Activated T-cell treated with anti-CD3 and anti-CD28 coated beads, Interleukin-2, amount 50 U/mL, for 4 hours (primary cell): ENCODE results near the gene TUBG1. TPM values are rescaled to one million over a fixed set of nuclear protein-coding genes. Genes with fewer than 3 reads are reported as not detected.

Source experiments
- ATAC-seq, 2 donors: fragments of 200-7000 bp; cut with Tn5 transposase; one replicate each; pipeline ENCODE4 v1.10.0; 2021
- DNase-seq: peaks from one replicate; pipeline ENCODE4 v3.0.0-alpha.2; 2020
- H3K27me3 Mint-ChIP-seq: one replicate; pipeline ENCODE4 v1.8.0; 2021; ENCODE audit warnings: low read depth, mixed read lengths
- H3K36me3 Mint-ChIP-seq: one replicate; pipeline ENCODE4 v1.8.0; 2022; ENCODE audit warnings: mixed read lengths; ENCODE audit not compliant: insufficient read depth
- H3K4me1 Mint-ChIP-seq: one replicate; pipeline ENCODE4 v1.8.0; 2021; ENCODE audit warnings: low read depth, mixed read lengths
- H3K4me3 Mint-ChIP-seq: one replicate; pipeline ENCODE4 v1.8.0; 2021; ENCODE audit warnings: mild to moderate bottlenecking, moderate library complexity, mixed read lengths
- H3K9me3 Mint-ChIP-seq: one replicate; pipeline ENCODE4 v1.8.0; 2021; ENCODE audit warnings: mixed read lengths
- total RNA-seq, 3 donors: library from RNA; stranded (reverse); gene quantifications; one replicate each; pipeline ENCODE4 v1.2.1, GENCODE V29; 2021

TUBG1 gene
- total RNA-seq, 3 donors from 2014 or later = 91.7 to 103 (median 93.7) TPM

DNA sequence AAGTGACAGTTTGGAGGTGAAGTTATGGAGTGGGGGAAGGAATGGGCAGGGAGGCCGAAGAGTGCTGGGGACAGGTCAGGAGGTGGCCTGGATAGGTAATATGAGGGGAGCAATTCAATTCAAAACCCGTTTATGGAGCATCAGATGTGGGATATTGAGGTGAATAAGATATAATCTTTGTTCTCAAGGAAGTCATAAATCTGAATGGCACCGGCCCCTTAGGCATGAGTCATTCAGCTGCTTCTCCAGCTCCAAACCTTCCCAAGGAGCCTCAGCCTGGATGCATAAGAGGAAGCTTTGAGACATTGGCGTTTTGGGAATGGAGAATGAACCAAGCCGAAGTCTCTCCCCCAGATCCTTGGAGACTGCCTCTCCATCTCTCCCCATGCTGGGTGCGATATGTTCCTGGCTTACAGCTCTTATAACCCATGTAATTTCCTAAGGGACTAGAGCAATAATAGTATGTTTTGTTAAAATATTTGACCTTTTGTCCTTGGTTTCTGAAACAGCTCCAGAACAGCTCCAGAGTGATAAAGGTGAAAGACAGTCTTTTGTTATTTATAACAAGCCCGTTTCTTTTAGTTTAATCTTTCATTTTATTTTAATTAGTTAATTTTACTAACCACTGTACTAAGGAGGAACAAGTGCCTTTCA is 51.3 kb downstream of the TUBG1 start:
- ATAC-seq (no peak), DNase-seq (no peak)
- no peaks in the 10 kb centered on the region for H3K9me3 Mint-ChIP-seq
- H3K27me3 Mint-ChIP-seq = peaks cover 2% of the 10 kb centered on the region
- peaks cover 22% of the 10 kb centered on the region for H3K4me1 Mint-ChIP-seq
- H3K4me3 Mint-ChIP-seq = no peak overlapping the region
- peaks cover 3% of the 10 kb centered on the region for H3K36me3 Mint-ChIP-seq

Other genes with a start within 250 kb of the TUBG1 start
- gene STAT3, start 221.2 kb upstream of the TUBG1 start, total RNA-seq = 100 to 1,000 TPM; 172 to 175 (median 173) TPM
- gene CAVIN1, start 186.4 kb upstream of the TUBG1 start, total RNA-seq = 1 to 10 TPM in 1 of 3 donors, under 1 TPM in 2; 0.76 to 1.1 (median 0.92) TPM
- gene ATP6V0A1, start 150.8 kb upstream of the TUBG1 start, total RNA-seq = 10 to 100 TPM; 12.8 to 18.0 (median 14.4) TPM
- gene NAGLU, start 73.4 kb upstream of the TUBG1 start, total RNA-seq = 10 to 100 TPM; 11.6 to 12.9 (median 12.0) TPM
- gene HSD17B1, start 56.8 kb upstream of the TUBG1 start, total RNA-seq = under 1 TPM; 0.10 to 0.53 (median 0.33) TPM
- gene COASY, start 47.5 kb upstream of the TUBG1 start, total RNA-seq = 100 to 1,000 TPM in 2 of 3 donors, 10 to 100 TPM in 1; 98.8 to 110 (median 105) TPM
- gene MLX, start 42.6 kb upstream of the TUBG1 start, total RNA-seq = 10 to 100 TPM; 69.3 to 90.1 (median 77.7) TPM
- 10 to 100 TPM; 23.5 to 31.0 (median 26.9) TPM for gene PSMC3IP, start 32.0 kb upstream of the TUBG1 start, total RNA-seq
- 10 to 100 TPM; 27.2 to 37.9 (median 30.0) TPM for gene RETREG3, start 309 bp upstream of the TUBG1 start, total RNA-seq
- gene TUBG2, start 49.6 kb downstream of the TUBG1 start, total RNA-seq = 1 to 10 TPM; 5.6 to 7.1 (median 5.9) TPM
- gene PLEKHH3, start 67.3 kb downstream of the TUBG1 start, total RNA-seq = 1 to 10 TPM in 1 of 3 donors, under 1 TPM in 2; 0.56 to 1.2 (median 0.63) TPM
- gene CCR10, start 72.2 kb downstream of the TUBG1 start, total RNA-seq = under 1 TPM; 0.25 to 0.43 (median 0.32) TPM
- 1 to 10 TPM in 1 of 3 donors, under 1 TPM in 2; 0.73 to 1.3 (median 0.79) TPM for gene CNTNAP1, start 72.8 kb downstream of the TUBG1 start, total RNA-seq
- 10 to 100 TPM; 22.2 to 26.5 (median 22.6) TPM for gene EZH1, start 135.4 kb downstream of the TUBG1 start, total RNA-seq
- not detected for gene RAMP2, start 151.5 kb downstream of the TUBG1 start, total RNA-seq
- gene VPS25, start 163.8 kb downstream of the TUBG1 start, total RNA-seq = 100 to 1,000 TPM in 1 of 3 donors, 10 to 100 TPM in 2; 92.6 to 106 (median 98.7) TPM
- gene WNK4, start 170.9 kb downstream of the TUBG1 start, total RNA-seq = under 1 TPM; 0.16 to 0.46 (median 0.38) TPM
- 10 to 100 TPM; 52.2 to 56.2 (median 55.1) TPM for gene COA3, start 189.0 kb downstream of the TUBG1 start, total RNA-seq
- gene CNTD1, start 189.2 kb downstream of the TUBG1 start, total RNA-seq = not detected
- 100 to 1,000 TPM; 101 to 121 (median 112) TPM for gene BECN1, start 214.6 kb downstream of the TUBG1 start, total RNA-seq
- gene PSME3, start 223.7 kb downstream of the TUBG1 start, total RNA-seq = 100 to 1,000 TPM; 361 to 401 (median 376) TPM
- 1 to 10 TPM; 2.7 to 4.1 (median 3.7) TPM for gene AOC2, start 234.9 kb downstream of the TUBG1 start, total RNA-seq
- gene AOC3, start 241.5 kb downstream of the TUBG1 start, total RNA-seq = 1 to 10 TPM; 2.1 to 2.6 (median 2.2) TPM